Endothelial cell of umbilical vein (primary cell): Measurements from ENCODE around the gene KCND1. TPM values are rescaled to one million over a fixed set of nuclear protein-coding genes. Genes with fewer than 3 reads are reported as not detected.
A peak's percentile ranks its signal among the peaks of the same experiment; 100 is the strongest.

Source experiments
- BruUV-seq: library from RNA; stranded (reverse); fragments of 400-500 nt; replicated peaks from 2 replicates; lab custom pipeline; 2021; lab: Mats Ljungman, UMichigan
- CTCF ChIA-PET: fragments of 300-600, 350-600 bp; sonication (Branson Sonifier 250); formaldehyde crosslinking; loops from one replicate; lab custom pipeline; 2021; ENCODE audit warnings: antibody characterized with exemption, inconsistent platforms; lab: Charles Lee
- POLR2A ChIA-PET: fragments of 300-600, 350-600 bp; sonication (Branson Sonifier 250); formaldehyde crosslinking; loops from one replicate; lab custom pipeline; 2021; ENCODE audit warnings: antibody characterized with exemption, inconsistent platforms; lab: Charles Lee
- DNase-seq: peaks from one replicate; pipeline ENCODE4 v3.0.0-alpha.2; 2011; ENCODE audit warnings: low read depth, low spot score
- FAIRE-seq: peaks from 2 replicates; lab custom pipeline; 2011; peaks lifted over from hg19 to GRCh38; lab: Jason Lieb, UNC
- H2AFZ ChIP-seq: 2 replicates; pipeline ENCODE4 v1.6.0; 2012; ENCODE audit warnings: low read depth, low read length, control low read depth, inconsistent platforms
- H3K27ac ChIP-seq: 2 replicates; pipeline ENCODE4 v1.5.1; 2011; ENCODE audit warnings: low read depth, mild to moderate bottlenecking, control low read depth, low read length, moderate library complexity; ENCODE audit not compliant: insufficient read depth
- H3K27me3 ChIP-seq, 2 experiments: 2 replicates each; pipeline versions ENCODE4 v1.6.0 to v1.6.1; 2011; ENCODE audit warnings: low read length in 2 of 2, mixed read lengths in 1 of 2; ENCODE audit not compliant: control insufficient read depth in 2 of 2, insufficient read depth in 2 of 2
- H3K36me3 ChIP-seq, 2 experiments: 2 replicates in 1 of 2; 3 replicates in 1 of 2; pipeline ENCODE4 v1.5.1; 2011; ENCODE audit warnings: low read length in 2 of 2, mild to moderate bottlenecking in 1 of 2, moderate library complexity in 1 of 2; ENCODE audit not compliant: control insufficient read depth in 2 of 2, insufficient read depth in 2 of 2; ENCODE audit errors: extremely low read depth in 1 of 2
- H3K4me1 ChIP-seq: 3 replicates; pipeline ENCODE4 v1.5.1; 2011; ENCODE audit warnings: mild to moderate bottlenecking, low read length; ENCODE audit not compliant: control insufficient read depth, insufficient read depth; ENCODE audit errors: extremely low read depth
- H3K4me2 ChIP-seq: 2 replicates; pipeline ENCODE4 v1.6.1; 2011; ENCODE audit warnings: low read length, control low read depth, mixed read lengths; ENCODE audit not compliant: insufficient read depth
- H3K4me3 ChIP-seq, 3 experiments: fragments of 200-600 bp in 1 of 3; sonication (generic), shearing (Covaris generic) in 1 of 3; replicated peaks in 1 of 3; 2 replicates each; pipeline ENCODE4 v1.5.1; 2011 to 2016; ENCODE audit warnings: control low read depth in 3 of 3, low read length in 3 of 3, mild to moderate bottlenecking in 2 of 3, inconsistent platforms in 1 of 3, low read depth in 1 of 3, moderate library complexity in 1 of 3; ENCODE audit not compliant: insufficient read depth in 1 of 3
- H3K79me2 ChIP-seq: 2 replicates; pipeline ENCODE4 v1.6.0; 2012; ENCODE audit warnings: low read length, inconsistent platforms; ENCODE audit not compliant: control insufficient read depth, insufficient read depth
- H3K9ac ChIP-seq: replicated peaks from 2 replicates; pipeline ENCODE3; 2011; ENCODE audit warnings: low read length, control low read depth; ENCODE audit not compliant: insufficient read depth; ENCODE audit errors: extremely low read depth
- H3K9me1 ChIP-seq: replicated peaks from 3 replicates; pipeline ENCODE4 v1.6.0; 2011; ENCODE audit warnings: mild to moderate bottlenecking, low read length; ENCODE audit not compliant: control insufficient read depth, insufficient read depth; ENCODE audit errors: extremely low read depth
- H3K9me3 ChIP-seq: replicated peaks from 2 replicates; pipeline ENCODE4 v1.5.1; 2012; ENCODE audit warnings: low read length, inconsistent platforms; ENCODE audit not compliant: control insufficient read depth, insufficient read depth
- H4K20me1 ChIP-seq: replicated peaks from 2 replicates; pipeline ENCODE3; 2011; ENCODE audit warnings: mild to moderate bottlenecking, low read length; ENCODE audit not compliant: control insufficient read depth, insufficient read depth; ENCODE audit errors: extremely low read depth
- CTCF ChIP-seq, 2 donors: IDR thresholded peaks; 1 replicate in 1 of 2; 2 replicates in 1 of 2; pipeline ENCODE4 v1.5.1; 2011; ENCODE audit warnings: low read length in 2 of 2, mild to moderate bottlenecking in 2 of 2, moderate library complexity in 2 of 2, control low read depth in 1 of 2, inconsistent platforms in 1 of 2, low read depth in 1 of 2; ENCODE audit not compliant: insufficient read depth in 1 of 2; ENCODE audit errors: extremely low read depth in 1 of 2
- EZH2 ChIP-seq: IDR thresholded peaks from 2 replicates; pipeline ENCODE4 v1.6.1; 2012; ENCODE audit warnings: borderline replicate concordance, low read depth, mild to moderate bottlenecking, moderate library complexity, low read length, inconsistent platforms; ENCODE audit not compliant: severe bottlenecking
- FOS ChIP-seq: IDR thresholded peaks from 2 replicates; pipeline ENCODE4 v1.6.1; 2011; ENCODE audit warnings: mild to moderate bottlenecking, low read length, moderate library complexity, borderline replicate concordance; ENCODE audit not compliant: insufficient read depth
- GATA2 ChIP-seq: IDR thresholded peaks from 2 replicates; pipeline ENCODE4 v1.7.0; 2011; ENCODE audit warnings: low read depth, mild to moderate bottlenecking, moderate library complexity, mixed read lengths, low read length; ENCODE audit not compliant: insufficient read length, insufficient read depth
- JUN ChIP-seq: IDR thresholded peaks from 2 replicates; pipeline ENCODE4 v1.6.1; 2011; ENCODE audit warnings: borderline replicate concordance, low read depth; ENCODE audit not compliant: insufficient read length, insufficient read depth
- MAX ChIP-seq: IDR thresholded peaks from 2 replicates; pipeline ENCODE4 v1.6.1; 2011; ENCODE audit not compliant: insufficient read depth, insufficient read length
- MYC ChIP-seq: IDR thresholded peaks from one replicate; pipeline ENCODE4 v1.6.1; 2011; ENCODE audit warnings: mild to moderate bottlenecking, low read depth, low read length
- POLR2A ChIP-seq: IDR thresholded peaks from 2 replicates; pipeline ENCODE4 v1.6.1; 2012; ENCODE audit warnings: low read depth, mild to moderate bottlenecking, control low read depth, low read length
- POLR2AphosphoS5 ChIP-seq: IDR thresholded peaks from 2 replicates; pipeline ENCODE4 v1.6.1; 2012; ENCODE audit warnings: low read depth, mild to moderate bottlenecking, control low read depth, low read length, moderate library complexity; ENCODE audit not compliant: insufficient read depth
- dilution Hi-C: fragments of 300-500 bp; cut with MboI; formaldehyde crosslinking; loops from one replicate; pipeline ENCODE4 v1.15.0; 2019; ENCODE audit warnings: low sequenced_read_pairs; ENCODE audit not compliant: extremely low pct_ligation_motif_present
- intact Hi-C: fragments of 100-400 bp; cut with micrococcal nuclease; formaldehyde crosslinking; loops from one replicate; pipeline ENCODE4 v1.10.0; 2022
- polyA plus RNA-seq, 4 experiments: library from polyadenylated mRNA; depleted of rRNA in 3 of 4; stranded (reverse) in 3 of 4; unstranded in 1 of 4; fragments of >200 nt; gene quantifications; 2 replicates each; pipeline versions ENCODE4 v1.2.1 to v1.2.3, GENCODE V29; 2011 to 2012; ENCODE audit warnings: missing spikeins in 1 of 4
- total RNA-seq: library from RNA; stranded (reverse); gene quantifications from 2 replicates; pipeline ENCODE4 v1.2.3, GENCODE V29; 2021

Gene KCND1
- total and polyA plus RNA-seq, 2 donors (not counting 3 experiments of a cell fraction or from before 2014, with no cell fraction given), result 0.54 to 1.3 TPM

GRCh38 chrX:48972220-48973164 is 848 bp upstream of the KCND1 start:
- Histone ChIP-seq H3K79me2 (no peaks in the 10 kb centered on the region), H3K4me2 (peak overlapping the region; percentile 1), H4K20me1 (no peaks in the 10 kb centered on the region), H3K4me3 (peak overlapping the region in 1 of 3 experiments; percentile 3), H3K4me1 (peaks cover 3% of the 10 kb centered on the region), H3K9me1 (no peaks in the 10 kb centered on the region), H3K36me3 (peaks cover 0 to 16% of the 10 kb centered on the region in 2 experiments), H3K27ac (no peak overlapping the region), H2AFZ (no peak overlapping the region), H3K27me3 (no peaks in the 10 kb centered on the region), H3K9ac (no peak overlapping the region), H3K9me3 (no peaks in the 10 kb centered on the region)
- dilution Hi-C loops, result no loop called here
- ChIA-PET POLR2A (no interaction called here), CTCF (interaction anchor here (0.8 to 2.0 kb wide), 10 partner anchors 11 to 134 kb away, joined by 3 to 17 read pairs (median 4); partner anchors contain the start of genes TFE3 and WDR45)
- intact Hi-C loops, result loop anchor here (1.0 kb wide), 1 partner anchor 71 kb away; the partner anchor contains the start of gene TFE3
- no TSS peak for BruUV-seq
- DNase-seq (peak; percentile 46), FAIRE-seq (peak; percentile 98)
- TF ChIP-seq FOS (no peak), CTCF (IDR thresholded peaks at IDR 0.05; ENCODE audit: extremely low read depth in 1 of 2, insufficient read depth in 1 of 2, low read depth in 1 of 2, low read length in 2 of 2) (peak; percentile 46 to 56), JUN (no peak), GATA2 (no peak), EZH2 (no peak), POLR2AphosphoS5 (peak; percentile 19), POLR2A (no peak), MAX (no peak), MYC (no peak)
